ENCODE results near the gene ANKZF1. TPM values are rescaled to one million over a fixed set of nuclear protein-coding genes. Genes with fewer than 3 reads are reported as not detected.

The ANKZF1 gene
- total and polyA plus RNA-seq, 2 donors (not counting 1 experiment from before 2014, with no cell fraction given): 152 to 181 TPM

- ChIA-PET POLR2A (interaction anchor here (0.6 to 7.2 kb wide), 3 partner anchors 29 to 401 kb away, joined by 3 to 106 read pairs (median 8); partner anchors contain the start of genes TUBA4A and TUBA4B), CTCF (interaction anchor here (0.9 to 15.8 kb wide), 5 partner anchors 11 to 77 kb away, joined by 3 to 239 read pairs (median 5); partner anchors contain the start of genes ANKZF1 and ATG9A)
- H2AFZ ChIP-seq (ENCODE audit: insufficient read depth, low read depth, low read length, poor library complexity, severe bottlenecking): no peak overlapping the region
- no peak overlapping the region for H3K27ac Mint-ChIP-seq
- 100% methylated on average over 1 of the region's 5 CpGs for WGBS (ENCODE audit: insufficient coverage)
- peaks cover 35% of the 10 kb centered on the region for H3K4me1 Mint-ChIP-seq
- H3K27me3 Mint-ChIP-seq: no peaks in the 10 kb centered on the region
- H3K27me3 ChIP-seq (replicated peaks in 1 of 4; ENCODE audit: control extremely low read depth in 1 of 4, control insufficient read depth in 3 of 4, insufficient read depth in 4 of 4, low read length in 3 of 4): no peaks in the 10 kb centered on the region
- H3K4me2 ChIP-seq (replicated peaks; ENCODE audit: low read depth, low read length, poor library complexity, severe bottlenecking): no peak overlapping the region
- no peak for TF ChIP-seq EZH2 (IDR thresholded peaks at IDR 0.05; ENCODE audit: borderline replicate concordance, insufficient read depth, low read depth, low read length, poor library complexity, severe bottlenecking)
- TF ChIP-seq CTCF (IDR thresholded peaks at IDR 0.05): no peak
- no peaks in the 10 kb centered on the region for H3K9me3 ChIP-seq (ENCODE audit: control extremely low read depth in 1 of 3, control insufficient read depth in 2 of 3, insufficient read depth in 1 of 3, low read length in 2 of 3)
- H3K79me2 ChIP-seq (ENCODE audit: control insufficient read depth, insufficient read depth, low read length): peaks cover 3% of the 10 kb centered on the region
- H3K4me3 Mint-ChIP-seq: no peak overlapping the region
- H4K20me1 ChIP-seq (ENCODE audit: control insufficient read depth, insufficient read depth, low read length, poor library complexity, severe bottlenecking): peaks cover 50% of the 10 kb centered on the region
- DNase-seq: no peak
- H3K4me1 ChIP-seq (ENCODE audit: control insufficient read depth in 2 of 2, insufficient read depth in 2 of 2, low read length in 2 of 2): peaks cover 27 to 38% of the 10 kb centered on the region in 2 donors
- intact Hi-C loops (cut with micrococcal nuclease): no loop called here
- H3K4me3 ChIP-seq (ENCODE audit: control extremely low read depth in 1 of 5, extremely low read depth in 1 of 5, insufficient read depth in 1 of 5, low read depth in 2 of 5, low read length in 4 of 5): no peak overlapping the region
- peaks cover 2 to 62% of the 10 kb centered on the region in 2 experiments for H3K36me3 ChIP-seq (replicated peaks in 1 of 2; ENCODE audit: control extremely low read depth in 1 of 2, control insufficient read depth in 1 of 2, extremely low read depth in 1 of 2, insufficient read depth in 2 of 2, low read length in 1 of 2)
- no peaks in the 10 kb centered on the region for H3K9me3 Mint-ChIP-seq (ENCODE audit: insufficient read depth)
- no peak overlapping the region for H3K9ac ChIP-seq (ENCODE audit: low read length)
- ATAC-seq (ENCODE audit: low read depth): no peak
- H3K27ac ChIP-seq (ENCODE audit: low read length in 2 of 2): no peak overlapping the region
Observed at GRCh38 chr2:219282375-219282774, 52.8 kb downstream of the ANKZF1 start.

- intact Hi-C loops (cut with micrococcal nuclease): no loop called here
- Histone ChIP-seq H3K27ac (ENCODE audit: low read length in 2 of 2) (no peak overlapping the region), H3K79me2 (ENCODE audit: control insufficient read depth, insufficient read depth, low read length) (no peaks in the 10 kb centered on the region), H4K20me1 (ENCODE audit: control insufficient read depth, insufficient read depth, low read length, poor library complexity, severe bottlenecking) (peaks cover 50% of the 10 kb centered on the region), H3K4me3 (ENCODE audit: control extremely low read depth in 1 of 5, extremely low read depth in 1 of 5, insufficient read depth in 1 of 5, low read depth in 2 of 5, low read length in 4 of 5) (no peak overlapping the region), H3K9me3 (ENCODE audit: control extremely low read depth in 1 of 3, control insufficient read depth in 2 of 3, insufficient read depth in 1 of 3, low read length in 2 of 3) (no peaks in the 10 kb centered on the region), H3K27me3 (replicated peaks in 1 of 4; ENCODE audit: control extremely low read depth in 1 of 4, control insufficient read depth in 3 of 4, insufficient read depth in 4 of 4, low read length in 3 of 4) (no peaks in the 10 kb centered on the region), H3K36me3 (replicated peaks in 1 of 2; ENCODE audit: control extremely low read depth in 1 of 2, control insufficient read depth in 1 of 2, extremely low read depth in 1 of 2, insufficient read depth in 2 of 2, low read length in 1 of 2) (peaks cover 2 to 62% of the 10 kb centered on the region in 2 experiments), H3K9ac (ENCODE audit: low read length) (no peak overlapping the region), H3K4me1 (ENCODE audit: control insufficient read depth in 2 of 2, insufficient read depth in 2 of 2, low read length in 2 of 2) (peaks cover 23 to 31% of the 10 kb centered on the region in 2 donors), H2AFZ (ENCODE audit: insufficient read depth, low read depth, low read length, poor library complexity, severe bottlenecking) (no peak overlapping the region), H3K4me2 (replicated peaks; ENCODE audit: low read depth, low read length, poor library complexity, severe bottlenecking) (no peak overlapping the region)
- POLR2A ChIA-PET: interaction anchor here (1.4 kb wide), 1 partner anchor 28 kb away, joined by 3 read pairs; no protein-coding TSS in a partner anchor
- Mint-ChIP-seq H3K4me1 (peaks cover 28% of the 10 kb centered on the region), H3K4me3 (no peak overlapping the region), H3K27ac (peak overlapping the region; percentile 56), H3K27me3 (no peaks in the 10 kb centered on the region), H3K9me3 (ENCODE audit: insufficient read depth) (no peaks in the 10 kb centered on the region)
- WGBS (ENCODE audit: insufficient coverage): 97% methylated on average over 11 of the region's 17 CpGs
- no peak for TF ChIP-seq EZH2 (IDR thresholded peaks at IDR 0.05; ENCODE audit: borderline replicate concordance, insufficient read depth, low read depth, low read length, poor library complexity, severe bottlenecking)
- no peak for TF ChIP-seq CTCF (IDR thresholded peaks at IDR 0.05)
- CTCF ChIA-PET: interaction anchor here (0.8 to 15.8 kb wide), 5 partner anchors 10 to 106 kb away, joined by 3 to 239 read pairs (median 3); partner anchors contain the start of gene CNPPD1
- ATAC-seq (ENCODE audit: low read depth): no peak
- no peak for DNase-seq
Observed at GRCh38 chr2:219282943-219283581, 53.5 kb downstream of the ANKZF1 start.

All from B cell (primary cell).